ENCODE measurements around the gene STYXL2. TPM values are rescaled to one million over a fixed set of nuclear protein-coding genes. Genes with fewer than 3 reads are reported as not detected.

STYXL2 gene
- total RNA-seq: under 1 TPM; 0.09 to 0.57 TPM
- under 1 TPM; 0.02 to 0.08 TPM for polyA plus RNA-seq
- long read RNA-seq, donor 1: 0 reads
- long read RNA-seq, donor 2: 0 reads
- long read RNA-seq, donor 3: 0 reads
- long read RNA-seq, donor 4: 0 reads
- long read RNA-seq, donor 5: 0 reads

GRCh38 chr1:167093846-167094516 is at the start of gene STYXL2:
TSS of gene STYXL2 (plus strand) at chr1:167094075. CDS start at chr1:167094850, 775 bp downstream.
- no peaks in the 10 kb centered on the region for H3K9me3 ChIP-seq (ENCODE audit: control insufficient read depth in 4 of 4, insufficient read depth in 3 of 4, low read length in 3 of 4)
- TF ChIP-seq CTCF (IDR thresholded peaks at IDR 0.05; ENCODE audit: control extremely low read depth, extremely low read depth): no peak
- DNase-seq: peak in 1 of 3 donors; percentile 11
- H3K4me1 ChIP-seq (ENCODE audit: control insufficient read depth in 5 of 5, insufficient read depth in 5 of 5, low read length in 5 of 5): peaks cover 0 to 7% (median 0%) of the 10 kb centered on the region in 5 donors
- 68 to 71% methylated on average over 8 of the region's 8 CpGs for WGBS, 2 donors
- no peaks in the 10 kb centered on the region for H3K36me3 ChIP-seq (ENCODE audit: control insufficient read depth in 4 of 4, insufficient read depth in 4 of 4, low read length in 4 of 4)
- H3K27me3 ChIP-seq (ENCODE audit: control insufficient read depth in 3 of 3, insufficient read depth in 3 of 3, low read length in 2 of 3): no peaks in the 10 kb centered on the region
- no peak within 1 kb of the TSS for H3K9ac ChIP-seq (ENCODE audit: insufficient read depth in 1 of 2, low read length in 2 of 2)
- no peak for ATAC-seq (ENCODE audit: insufficient read depth, low FRiP score)
- no peak within 1 kb of the TSS for H3K4me3 ChIP-seq
- H3K27ac ChIP-seq (ENCODE audit: low read depth in 1 of 2, low read length in 1 of 2): peak within 1 kb of the TSS in 1 of 2 donors; percentile 89

- Histone ChIP-seq H3K4me3 (no peak overlapping the region), H3K27ac (ENCODE audit: low read depth in 1 of 2, low read length in 1 of 2) (no peak overlapping the region), H3K36me3 (ENCODE audit: control insufficient read depth in 4 of 4, insufficient read depth in 4 of 4, low read length in 4 of 4) (no peaks in the 10 kb centered on the region), H3K4me1 (ENCODE audit: control insufficient read depth in 5 of 5, insufficient read depth in 5 of 5, low read length in 5 of 5) (no peaks in the 10 kb centered on the region), H3K9ac (ENCODE audit: insufficient read depth in 1 of 2, low read length in 2 of 2) (no peak overlapping the region), H3K9me3 (ENCODE audit: control insufficient read depth in 4 of 4, insufficient read depth in 3 of 4, low read length in 3 of 4) (no peaks in the 10 kb centered on the region), H3K27me3 (ENCODE audit: control insufficient read depth in 3 of 3, insufficient read depth in 3 of 3, low read length in 2 of 3) (no peaks in the 10 kb centered on the region)
- ATAC-seq (ENCODE audit: insufficient read depth, low FRiP score) (no peak), DNase-seq (no peak)
- no peak for TF ChIP-seq CTCF (IDR thresholded peaks at IDR 0.05; ENCODE audit: control extremely low read depth, extremely low read depth)
- 95 to 96% methylated on average over 5 of the region's 5 CpGs for WGBS, 2 donors
These were observed 42.0 kb upstream of the STYXL2 start for GRCh38 chr1:167051907-167052306.

- ATAC-seq (ENCODE audit: insufficient read depth, low FRiP score): no peak
- no peak overlapping the region for H3K4me3 ChIP-seq
- WGBS, 2 donors: 82 to 89% methylated on average over 8 of the region's 8 CpGs
- H3K27ac ChIP-seq (ENCODE audit: low read depth in 1 of 2, low read length in 1 of 2): no peak overlapping the region
- no peaks in the 10 kb centered on the region for H3K27me3 ChIP-seq (ENCODE audit: control insufficient read depth in 3 of 3, insufficient read depth in 3 of 3, low read length in 2 of 3)
- no peak for DNase-seq
- H3K36me3 ChIP-seq (ENCODE audit: control insufficient read depth in 4 of 4, insufficient read depth in 4 of 4, low read length in 4 of 4): no peaks in the 10 kb centered on the region
- H3K4me1 ChIP-seq (ENCODE audit: control insufficient read depth in 5 of 5, insufficient read depth in 5 of 5, low read length in 5 of 5): no peaks in the 10 kb centered on the region
- H3K9me3 ChIP-seq (ENCODE audit: control insufficient read depth in 4 of 4, insufficient read depth in 3 of 4, low read length in 3 of 4): no peaks in the 10 kb centered on the region
- TF ChIP-seq CTCF (IDR thresholded peaks at IDR 0.05; ENCODE audit: control extremely low read depth, extremely low read depth): no peak
- no peak overlapping the region for H3K9ac ChIP-seq (ENCODE audit: insufficient read depth in 1 of 2, low read length in 2 of 2)
These were observed 41.5 kb upstream of the STYXL2 start for GRCh38 chr1:167052389-167052788.
